Activated naive CD8-positive, alpha-beta T cell treated with anti-CD3 and anti-CD28 coated beads for 36 hours (primary cell): ENCODE measurements around the gene POFUT2. TPM values are rescaled to one million over a fixed set of nuclear protein-coding genes. Genes with fewer than 3 reads are reported as not detected.
"Not testable (repeated sequence)": the region's sequence is repeated elsewhere in the genome, so short reads cannot be mapped to it uniquely, and the experiment has no call there.

Experiments used
- DNase-seq: peaks from one replicate; pipeline ENCODE4 v3.0.0; 2021
- H3K27ac Mint-ChIP-seq: one replicate; pipeline ENCODE4 v1.8.0; 2022; ENCODE audit warnings: mild to moderate bottlenecking, moderate library complexity, mixed read lengths
- H3K27me3 Mint-ChIP-seq: one replicate; pipeline ENCODE4 v1.8.0; 2022; ENCODE audit warnings: mild to moderate bottlenecking, mixed read lengths
- H3K36me3 Mint-ChIP-seq: one replicate; pipeline ENCODE4 v1.8.0; 2021; ENCODE audit warnings: mild to moderate bottlenecking, mixed read lengths
- H3K4me1 Mint-ChIP-seq: one replicate; pipeline ENCODE4 v1.8.0; 2021; ENCODE audit warnings: mixed read lengths
- H3K4me3 Mint-ChIP-seq: one replicate; pipeline ENCODE4 v1.8.0; 2022; ENCODE audit warnings: mild to moderate bottlenecking, moderate library complexity, mixed read lengths
- H3K9me3 Mint-ChIP-seq: one replicate; pipeline ENCODE4 v1.8.0; 2022; ENCODE audit warnings: mixed read lengths
- total RNA-seq, 2 experiments: library from RNA; stranded (reverse); gene quantifications; one replicate each; pipeline ENCODE4 v1.2.3, GENCODE V29; 2021

POFUT2 gene
- total RNA-seq, 2 experiments from 2014 or later, result 11.6 to 13.3 TPM

DNA sequence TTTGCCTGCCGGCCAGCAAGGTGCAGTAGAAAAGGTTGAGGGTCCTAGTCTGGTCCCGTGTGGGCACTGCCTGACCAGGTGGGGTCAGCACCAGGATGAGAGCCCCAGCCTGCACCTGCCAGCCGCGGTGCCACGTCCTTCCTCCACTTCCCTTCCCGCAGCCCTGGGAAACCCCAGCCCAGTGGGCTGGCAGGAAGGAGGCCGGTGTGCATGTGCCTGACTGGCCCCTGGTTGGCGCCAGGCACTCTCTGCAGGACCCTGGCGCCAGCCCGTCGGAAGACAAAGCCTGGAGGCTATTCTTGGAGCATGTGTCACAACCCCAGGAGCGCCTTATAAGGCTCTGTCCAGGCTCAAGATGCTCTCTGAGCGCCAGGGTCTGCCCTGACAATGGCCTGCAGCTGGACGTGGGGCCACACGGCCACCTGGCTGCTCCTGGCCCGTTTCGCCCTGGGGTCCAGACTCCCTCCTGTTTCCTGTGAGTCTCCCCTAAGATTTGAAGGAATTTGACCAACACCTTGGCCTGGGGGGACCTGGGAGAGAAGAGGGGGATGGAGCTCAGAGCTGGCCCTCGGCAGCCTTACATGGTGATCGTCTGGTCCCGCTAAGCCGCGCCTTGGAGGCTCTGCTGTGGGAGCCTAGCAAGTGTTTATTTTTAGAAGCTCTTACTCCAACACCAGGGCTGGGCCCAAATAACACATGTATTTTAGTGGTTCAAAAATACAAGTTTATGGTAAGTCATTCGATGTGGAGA is 31.9 kb upstream of the POFUT2 start:
- no peak for DNase-seq
- H3K9me3 Mint-ChIP-seq, result no peaks in the 10 kb centered on the region
- peaks cover 8% of the 10 kb centered on the region for H3K27me3 Mint-ChIP-seq
- no peak overlapping the region for H3K4me3 Mint-ChIP-seq
- H3K27ac Mint-ChIP-seq, result no peak overlapping the region
- H3K4me1 Mint-ChIP-seq, result peaks cover 5% of the 10 kb centered on the region
- H3K36me3 Mint-ChIP-seq, result no peaks in the 10 kb centered on the region

DNA sequence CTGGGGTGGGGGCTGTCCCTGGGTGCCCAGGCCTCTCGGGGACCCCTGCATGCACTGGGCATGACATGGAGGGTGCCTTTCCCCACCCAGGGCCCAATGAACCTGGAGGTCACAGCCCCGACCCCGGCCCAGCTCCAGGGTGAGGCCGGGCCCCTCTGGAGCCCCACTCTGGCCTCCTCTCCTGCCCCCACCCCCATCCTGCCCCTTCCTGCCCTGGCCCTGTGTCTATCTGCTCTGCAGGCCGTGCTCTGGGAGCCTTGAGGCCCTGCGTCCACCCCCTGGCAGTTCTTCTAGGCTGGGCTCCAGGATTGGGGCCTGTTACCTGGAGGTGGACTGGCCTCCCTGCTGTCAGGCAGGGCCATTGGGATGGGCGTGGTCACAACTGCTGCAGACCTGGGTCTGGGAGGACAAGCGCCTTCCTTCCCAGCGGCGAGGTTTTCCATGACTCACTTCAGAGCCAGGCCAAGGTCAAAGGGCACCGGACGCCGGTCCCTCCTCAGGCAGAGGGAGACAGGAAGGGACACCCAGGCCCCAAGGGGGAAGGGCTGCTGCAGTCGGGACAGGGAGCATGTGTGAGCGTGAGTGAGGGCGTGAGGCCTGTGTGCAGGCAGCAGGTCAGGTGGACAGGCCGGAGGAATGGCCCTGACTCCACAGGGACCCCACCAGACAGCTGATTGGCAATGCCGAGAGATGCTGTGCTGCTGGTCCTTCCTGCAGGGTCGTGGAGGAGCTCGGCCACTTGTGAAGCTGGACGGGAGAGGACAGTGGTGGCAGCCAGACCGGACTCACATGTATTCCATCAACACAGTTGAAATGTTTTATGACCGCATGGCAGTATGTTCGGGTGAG is 31.1 kb upstream of the POFUT2 start:
- H3K36me3 Mint-ChIP-seq, result no peaks in the 10 kb centered on the region
- no peak overlapping the region for H3K4me3 Mint-ChIP-seq
- peaks cover 5% of the 10 kb centered on the region for H3K4me1 Mint-ChIP-seq
- no peak for DNase-seq
- peaks cover 8% of the 10 kb centered on the region for H3K27me3 Mint-ChIP-seq
- no peak overlapping the region for H3K27ac Mint-ChIP-seq
- no peaks in the 10 kb centered on the region for H3K9me3 Mint-ChIP-seq

- H3K36me3 Mint-ChIP-seq, result no peaks in the 10 kb centered on the region
- no peak overlapping the region for H3K27ac Mint-ChIP-seq
- H3K4me1 Mint-ChIP-seq, result peaks cover 5% of the 10 kb centered on the region
- H3K27me3 Mint-ChIP-seq, result peaks cover 8% of the 10 kb centered on the region
- no peak for DNase-seq
- H3K4me3 Mint-ChIP-seq, result no peak overlapping the region
- no peaks in the 10 kb centered on the region for H3K9me3 Mint-ChIP-seq
Measured at GRCh38 chr21:45318146-45318555, 30.5 kb upstream of the POFUT2 start.

- no peak for DNase-seq
- peaks cover 3% of the 10 kb centered on the region for H3K4me1 Mint-ChIP-seq
- H3K27me3 Mint-ChIP-seq, result peaks cover 8% of the 10 kb centered on the region
Measured at GRCh38 chr21:45317398-45318145, 29.9 kb upstream of the POFUT2 start.

GRCh38 chr21:45316871-45317397 is 29.2 kb upstream of the POFUT2 start:
- Mint-ChIP-seq H3K4me1 (no peaks in the 10 kb centered on the region), H3K27ac (no peak overlapping the region), H3K27me3 (peaks cover 4% of the 10 kb centered on the region), H3K4me3 (no peak overlapping the region), H3K36me3 (no peaks in the 10 kb centered on the region), H3K9me3 (peaks cover 2% of the 10 kb centered on the region)
- DNase-seq, result no peak

More at GRCh38 chr21:45317398-45318145, 29.9 kb upstream of the POFUT2 start:
- Mint-ChIP-seq H3K27ac (no peak overlapping the region), H3K9me3 (no peaks in the 10 kb centered on the region), H3K4me3 (no peak overlapping the region), H3K36me3 (no peaks in the 10 kb centered on the region)

GRCh38 chr21:45315676-45316470 is 28.2 kb upstream of the POFUT2 start:
- not testable (repeated sequence) for DNase-seq, H3K36me3 Mint-ChIP-seq, H3K27ac Mint-ChIP-seq

GRCh38 chr21:45313682-45314081 is 26.0 kb upstream of the POFUT2 start:
- no peaks in the 10 kb centered on the region for H3K36me3 Mint-ChIP-seq
- H3K27ac Mint-ChIP-seq, result no peak overlapping the region
- H3K9me3 Mint-ChIP-seq, result peaks cover 2% of the 10 kb centered on the region
- H3K4me1 Mint-ChIP-seq, result peaks cover 7% of the 10 kb centered on the region
- no peak for DNase-seq
- peaks cover 5% of the 10 kb centered on the region for H3K27me3 Mint-ChIP-seq
- H3K4me3 Mint-ChIP-seq, result no peak overlapping the region

More at GRCh38 chr21:45315676-45316470, 28.2 kb upstream of the POFUT2 start:
- not testable (repeated sequence) for H3K27me3 Mint-ChIP-seq, H3K9me3 Mint-ChIP-seq, H3K4me1 Mint-ChIP-seq, H3K4me3 Mint-ChIP-seq

- DNase-seq, result no peak
- H3K4me1 Mint-ChIP-seq, result peaks cover 7% of the 10 kb centered on the region
- peaks cover 5% of the 10 kb centered on the region for H3K27me3 Mint-ChIP-seq
- peaks cover 2% of the 10 kb centered on the region for H3K9me3 Mint-ChIP-seq
- no peaks in the 10 kb centered on the region for H3K36me3 Mint-ChIP-seq
- no peak overlapping the region for H3K27ac Mint-ChIP-seq
- H3K4me3 Mint-ChIP-seq, result no peak overlapping the region
Measured at GRCh38 chr21:45313015-45313414, 25.3 kb upstream of the POFUT2 start.

- peaks cover 2% of the 10 kb centered on the region for H3K9me3 Mint-ChIP-seq
- H3K36me3 Mint-ChIP-seq, result no peaks in the 10 kb centered on the region
- peaks cover 7% of the 10 kb centered on the region for H3K4me1 Mint-ChIP-seq
- DNase-seq, result no peak
- peaks cover 5% of the 10 kb centered on the region for H3K27me3 Mint-ChIP-seq
- H3K27ac Mint-ChIP-seq, result no peak overlapping the region
- H3K4me3 Mint-ChIP-seq, result no peak overlapping the region
Measured at GRCh38 chr21:45312296-45312695, 24.6 kb upstream of the POFUT2 start.

DNA sequence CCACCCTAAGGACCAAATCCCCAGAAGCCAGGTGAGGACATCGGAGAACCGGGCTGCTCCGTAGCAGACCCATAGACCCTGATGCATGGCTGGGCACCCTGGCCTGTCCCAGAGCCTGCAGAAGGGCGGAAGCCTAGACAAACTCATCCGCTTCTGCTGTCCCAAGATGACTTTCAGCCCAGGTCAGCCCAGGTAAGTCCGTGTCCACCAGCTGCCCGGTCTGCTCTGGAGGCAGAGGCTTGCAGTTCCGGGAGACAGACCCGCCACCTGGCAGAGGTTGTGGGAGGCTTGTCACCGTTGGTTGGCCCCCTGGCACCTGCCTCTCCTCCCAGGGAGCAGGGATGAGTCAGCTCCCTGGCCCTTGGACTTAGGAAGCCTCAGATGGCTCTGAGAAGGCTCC is 22.8 kb upstream of the POFUT2 start:
- no peak overlapping the region for H3K4me3 Mint-ChIP-seq
- H3K36me3 Mint-ChIP-seq, result no peaks in the 10 kb centered on the region
- peaks cover 9% of the 10 kb centered on the region for H3K27me3 Mint-ChIP-seq
- H3K4me1 Mint-ChIP-seq, result peaks cover 10% of the 10 kb centered on the region
- H3K27ac Mint-ChIP-seq, result no peak overlapping the region
- peaks cover 2% of the 10 kb centered on the region for H3K9me3 Mint-ChIP-seq
- DNase-seq, result no peak

DNA sequence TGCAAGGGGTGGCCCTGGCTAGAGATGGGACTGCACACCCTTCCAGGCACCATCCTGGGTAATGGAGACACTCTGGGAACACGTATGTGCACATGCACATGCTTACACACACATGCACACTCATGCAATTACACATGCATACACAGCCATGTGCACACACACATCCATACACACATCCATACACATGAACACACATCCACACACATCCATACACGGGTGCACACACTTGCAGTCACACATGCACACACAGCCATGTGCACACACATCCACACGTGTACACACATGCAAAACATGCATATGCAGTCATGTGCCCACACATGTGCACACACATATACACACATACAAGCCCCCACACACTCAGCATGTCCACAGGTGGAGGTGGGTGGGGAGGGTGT is 22.3 kb upstream of the POFUT2 start:
- H3K9me3 Mint-ChIP-seq, result peaks cover 2% of the 10 kb centered on the region
- peaks cover 13% of the 10 kb centered on the region for H3K4me1 Mint-ChIP-seq
- no peak overlapping the region for H3K4me3 Mint-ChIP-seq
- H3K27me3 Mint-ChIP-seq, result peaks cover 9% of the 10 kb centered on the region
- no peak overlapping the region for H3K27ac Mint-ChIP-seq
- DNase-seq, result no peak
- no peaks in the 10 kb centered on the region for H3K36me3 Mint-ChIP-seq

GRCh38 chr21:45309069-45309986 is 21.6 kb upstream of the POFUT2 start:
- peaks cover 13% of the 10 kb centered on the region for H3K4me1 Mint-ChIP-seq
- no peak overlapping the region for H3K27ac Mint-ChIP-seq
- peaks cover 9% of the 10 kb centered on the region for H3K27me3 Mint-ChIP-seq
- H3K4me3 Mint-ChIP-seq, result no peak overlapping the region
- H3K9me3 Mint-ChIP-seq, result peaks cover 2% of the 10 kb centered on the region
- DNase-seq, result peak; percentile 53
- H3K36me3 Mint-ChIP-seq, result no peaks in the 10 kb centered on the region

DNA sequence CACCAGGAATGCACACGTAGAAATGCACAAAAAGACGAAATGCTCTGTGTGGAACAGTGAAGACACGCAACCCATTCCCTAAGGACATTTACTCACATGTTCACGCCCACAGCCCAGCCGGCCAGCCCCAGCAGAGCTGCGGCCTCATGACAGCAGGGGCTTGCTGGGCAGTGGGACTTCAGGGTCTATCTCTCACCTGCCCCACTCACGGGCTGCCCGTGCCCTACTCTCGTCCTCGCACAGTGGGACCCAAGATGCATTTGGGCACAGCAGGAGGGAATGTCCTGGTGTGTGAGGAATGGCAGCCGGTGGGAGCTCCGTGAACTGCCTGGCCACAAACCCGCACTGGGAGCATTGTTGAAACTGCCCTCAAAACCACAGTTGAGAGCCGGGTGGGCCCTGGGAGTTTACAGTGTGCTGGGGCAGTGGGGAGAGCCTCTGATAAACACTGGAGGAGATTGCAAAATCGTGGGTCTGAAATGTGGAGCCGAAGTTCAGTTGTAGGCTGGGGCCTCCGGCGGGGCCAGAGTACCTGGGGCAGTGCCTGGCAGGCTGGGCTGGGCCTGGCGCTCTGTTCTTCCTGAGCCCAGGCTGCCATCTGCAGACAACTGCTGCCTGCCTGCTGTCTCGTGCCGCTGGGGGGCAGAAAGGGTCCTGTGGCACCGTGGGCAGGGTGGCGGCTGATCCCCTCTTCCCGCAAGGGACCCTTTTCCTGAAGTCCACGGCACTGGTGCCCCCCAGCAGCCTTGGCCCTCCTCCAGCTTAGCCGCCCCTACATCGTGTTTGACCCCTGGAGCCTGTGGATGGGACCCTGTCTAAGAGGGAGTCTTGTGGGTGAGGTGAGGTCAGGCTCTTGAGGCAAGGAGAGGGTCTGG is 20.7 kb upstream of the POFUT2 start:
- H3K36me3 Mint-ChIP-seq, result no peaks in the 10 kb centered on the region
- no peak overlapping the region for H3K4me3 Mint-ChIP-seq
- peaks cover 2% of the 10 kb centered on the region for H3K9me3 Mint-ChIP-seq
- peaks cover 13% of the 10 kb centered on the region for H3K4me1 Mint-ChIP-seq
- no peak for DNase-seq
- H3K27ac Mint-ChIP-seq, result no peak overlapping the region
- peaks cover 9% of the 10 kb centered on the region for H3K27me3 Mint-ChIP-seq
